Nephron (organoid): ENCODE measurements around the gene CTXN2.

Experiments
- H3K27ac Mint-ChIP-seq, 3 experiments: 2 replicates each; pipeline ENCODE4 v1.8.0; 2020; ENCODE audit warnings: mixed read lengths in 3 of 3, mild to moderate bottlenecking in 2 of 3, moderate library complexity in 1 of 3
- H3K27me3 Mint-ChIP-seq: 2 replicates; pipeline ENCODE4 v1.8.0; 2021; ENCODE audit warnings: low read depth, mild to moderate bottlenecking, moderate library complexity, mixed read lengths
- H3K36me3 Mint-ChIP-seq: 2 replicates; pipeline ENCODE4 v1.8.0; 2020; ENCODE audit warnings: low read depth, mixed read lengths
- H3K4me1 Mint-ChIP-seq: 2 replicates; pipeline ENCODE4 v1.8.0; 2020; ENCODE audit warnings: mixed read lengths
- H3K4me3 Mint-ChIP-seq, 3 experiments: 2 replicates each; pipeline ENCODE4 v1.8.0; 2020; ENCODE audit warnings: mild to moderate bottlenecking in 3 of 3, mixed read lengths in 3 of 3, moderate library complexity in 2 of 3
- H3K9me3 Mint-ChIP-seq: 2 replicates; pipeline ENCODE4 v1.8.0; 2020; ENCODE audit warnings: mixed read lengths
- TF ChIP-seq, protein P1 (sequence below), 3 experiments: fragments of 200-600 bp; sonication (generic); IDR thresholded peaks; one replicate each; pipeline ENCODE4 v1.5.0; 2021; ENCODE audit warnings: antibody characterized with exemption in 3 of 3; ENCODE audit not compliant: unreplicated experiment in 3 of 3

The CTXN2 gene

DNA sequence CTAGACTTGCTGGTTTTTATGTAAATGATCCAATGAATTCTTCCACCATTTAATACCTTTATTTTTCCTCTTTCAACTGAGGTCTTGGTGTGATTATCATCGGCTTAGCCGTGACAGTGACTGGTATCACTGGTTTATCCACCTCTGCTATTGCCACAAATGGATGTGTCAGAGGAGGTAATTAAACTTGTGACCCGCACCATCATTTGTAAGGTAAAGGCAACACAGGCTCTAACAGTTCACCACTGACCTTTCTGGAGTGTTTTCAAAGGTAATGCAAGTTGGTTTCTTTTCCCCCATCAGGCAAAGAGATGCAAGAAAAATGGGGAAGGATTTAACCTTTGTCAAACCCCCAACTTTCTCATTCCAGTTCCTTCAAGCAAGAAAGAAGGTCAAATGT, 34.3 kb downstream of the CTXN2 start:
- H3K36me3 Mint-ChIP-seq, result no peaks in the 10 kb centered on the region
- peaks cover 5% of the 10 kb centered on the region for H3K4me1 Mint-ChIP-seq
- H3K4me3 Mint-ChIP-seq, result no peak overlapping the region
- peak overlapping the region in 1 of 3 experiments; percentile 30 for H3K27ac Mint-ChIP-seq
- H3K9me3 Mint-ChIP-seq, result no peaks in the 10 kb centered on the region
- H3K27me3 Mint-ChIP-seq, result no peaks in the 10 kb centered on the region
- TF ChIP-seq, protein P1, sequence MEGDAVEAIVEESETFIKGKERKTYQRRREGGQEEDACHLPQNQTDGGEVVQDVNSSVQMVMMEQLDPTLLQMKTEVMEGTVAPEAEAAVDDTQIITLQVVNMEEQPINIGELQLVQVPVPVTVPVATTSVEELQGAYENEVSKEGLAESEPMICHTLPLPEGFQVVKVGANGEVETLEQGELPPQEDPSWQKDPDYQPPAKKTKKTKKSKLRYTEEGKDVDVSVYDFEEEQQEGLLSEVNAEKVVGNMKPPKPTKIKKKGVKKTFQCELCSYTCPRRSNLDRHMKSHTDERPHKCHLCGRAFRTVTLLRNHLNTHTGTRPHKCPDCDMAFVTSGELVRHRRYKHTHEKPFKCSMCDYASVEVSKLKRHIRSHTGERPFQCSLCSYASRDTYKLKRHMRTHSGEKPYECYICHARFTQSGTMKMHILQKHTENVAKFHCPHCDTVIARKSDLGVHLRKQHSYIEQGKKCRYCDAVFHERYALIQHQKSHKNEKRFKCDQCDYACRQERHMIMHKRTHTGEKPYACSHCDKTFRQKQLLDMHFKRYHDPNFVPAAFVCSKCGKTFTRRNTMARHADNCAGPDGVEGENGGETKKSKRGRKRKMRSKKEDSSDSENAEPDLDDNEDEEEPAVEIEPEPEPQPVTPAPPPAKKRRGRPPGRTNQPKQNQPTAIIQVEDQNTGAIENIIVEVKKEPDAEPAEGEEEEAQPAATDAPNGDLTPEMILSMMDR (IDR thresholded peaks at IDR 0.05; ENCODE audit: unreplicated experiment in 3 of 3), result no peak

DNA sequence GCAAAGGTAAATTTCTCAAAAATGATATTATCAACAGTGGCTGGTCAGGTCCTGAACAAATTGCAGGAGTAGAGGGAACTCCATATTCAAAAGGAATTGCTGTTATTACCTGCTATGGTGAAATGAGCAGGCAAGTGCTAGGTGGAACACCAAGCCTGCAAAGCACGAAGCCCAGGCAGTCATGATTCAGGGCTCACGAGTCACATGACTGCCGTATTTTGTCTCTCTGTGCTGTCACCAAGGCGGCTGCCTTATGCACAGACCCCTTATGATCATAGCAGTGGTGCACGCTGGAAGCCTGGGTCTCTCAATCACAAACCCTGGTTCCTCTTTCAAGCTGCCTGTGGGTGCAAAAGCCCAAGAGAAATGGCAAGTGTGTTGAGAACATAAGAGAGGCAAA, 39.0 kb downstream of the CTXN2 start:
- Mint-ChIP-seq H3K27me3 (no peaks in the 10 kb centered on the region), H3K27ac (no peak overlapping the region), H3K9me3 (no peaks in the 10 kb centered on the region)

DNA sequence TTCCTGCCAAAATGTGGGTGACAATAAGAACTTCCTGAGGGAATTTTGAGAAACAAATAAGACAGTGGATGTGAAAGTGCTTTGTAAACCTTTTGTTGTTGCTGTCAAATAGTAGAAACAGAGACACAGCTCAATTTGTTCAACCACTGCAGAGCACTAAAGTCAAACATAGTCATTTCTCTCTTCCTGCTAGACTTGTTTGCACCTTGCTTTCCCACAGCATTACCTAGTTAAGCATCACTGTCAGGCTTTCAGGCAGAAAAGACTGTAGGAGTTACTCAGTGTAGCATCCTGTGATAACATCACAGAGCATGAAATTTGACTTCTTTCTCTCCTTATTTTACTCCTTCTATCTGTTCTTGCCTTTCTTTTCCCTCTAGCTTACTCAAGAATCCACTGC, 41.8 kb downstream of the CTXN2 start:
- H3K27me3 Mint-ChIP-seq, result no peaks in the 10 kb centered on the region
- H3K4me3 Mint-ChIP-seq, result no peak overlapping the region
- TF ChIP-seq, protein P1 (IDR thresholded peaks at IDR 0.05; ENCODE audit: unreplicated experiment in 3 of 3), result no peak
- no peaks in the 10 kb centered on the region for H3K4me1 Mint-ChIP-seq
- H3K9me3 Mint-ChIP-seq, result no peaks in the 10 kb centered on the region
- no peak overlapping the region for H3K27ac Mint-ChIP-seq
- no peaks in the 10 kb centered on the region for H3K36me3 Mint-ChIP-seq

More for the DNA sequence above, 39.0 kb downstream of the CTXN2 start:
- TF ChIP-seq, protein P1 (IDR thresholded peaks at IDR 0.05; ENCODE audit: unreplicated experiment in 3 of 3), result no peak
- Mint-ChIP-seq H3K4me3 (no peak overlapping the region), H3K36me3 (no peaks in the 10 kb centered on the region), H3K4me1 (peaks cover 5% of the 10 kb centered on the region)

- Mint-ChIP-seq H3K4me1 (no peaks in the 10 kb centered on the region), H3K4me3 (no peak overlapping the region), H3K9me3 (no peaks in the 10 kb centered on the region), H3K27ac (no peak overlapping the region), H3K36me3 (no peaks in the 10 kb centered on the region), H3K27me3 (peaks cover 3% of the 10 kb centered on the region)
- TF ChIP-seq, protein P1 (IDR thresholded peaks at IDR 0.05; ENCODE audit: unreplicated experiment in 3 of 3), result no peak
Observed at GRCh38 chr15:48239334-48239733, 47.9 kb downstream of the CTXN2 start.

GRCh38 chr15:48242015-48242414, 50.5 kb downstream of the CTXN2 start:
- TF ChIP-seq, protein P1 (IDR thresholded peaks at IDR 0.05; ENCODE audit: unreplicated experiment in 3 of 3), result no peak

GRCh38 chr15:48242535-48242934, 51.1 kb downstream of the CTXN2 start:
- no peaks in the 10 kb centered on the region for H3K9me3 Mint-ChIP-seq
- TF ChIP-seq, protein P1 (IDR thresholded peaks at IDR 0.05; ENCODE audit: unreplicated experiment in 3 of 3), result no peak
- H3K4me3 Mint-ChIP-seq, result no peak overlapping the region

More at GRCh38 chr15:48242015-48242414, 50.5 kb downstream of the CTXN2 start:
- Mint-ChIP-seq H3K27me3 (peaks cover 3% of the 10 kb centered on the region), H3K36me3 (no peaks in the 10 kb centered on the region), H3K9me3 (no peaks in the 10 kb centered on the region), H3K4me3 (no peak overlapping the region), H3K4me1 (no peaks in the 10 kb centered on the region), H3K27ac (no peak overlapping the region)

More at GRCh38 chr15:48242535-48242934, 51.1 kb downstream of the CTXN2 start:
- no peaks in the 10 kb centered on the region for H3K4me1 Mint-ChIP-seq
- no peak overlapping the region for H3K27ac Mint-ChIP-seq
- peaks cover 3% of the 10 kb centered on the region for H3K27me3 Mint-ChIP-seq
- no peaks in the 10 kb centered on the region for H3K36me3 Mint-ChIP-seq
